SKM-1 (cell line): ENCODE data around the gene TWSG1.
"Not testable (repeated sequence)": the region's sequence is repeated elsewhere in the genome, so short reads cannot be mapped to it uniquely, and the experiment has no call there.

ENCODE experiments used
- DNase-seq: peaks from one replicate; lab custom pipeline; 2025; ENCODE audit not compliant: unreplicated experiment; lab: John Stamatoyannopoulos, UW

Gene TWSG1

DNA sequence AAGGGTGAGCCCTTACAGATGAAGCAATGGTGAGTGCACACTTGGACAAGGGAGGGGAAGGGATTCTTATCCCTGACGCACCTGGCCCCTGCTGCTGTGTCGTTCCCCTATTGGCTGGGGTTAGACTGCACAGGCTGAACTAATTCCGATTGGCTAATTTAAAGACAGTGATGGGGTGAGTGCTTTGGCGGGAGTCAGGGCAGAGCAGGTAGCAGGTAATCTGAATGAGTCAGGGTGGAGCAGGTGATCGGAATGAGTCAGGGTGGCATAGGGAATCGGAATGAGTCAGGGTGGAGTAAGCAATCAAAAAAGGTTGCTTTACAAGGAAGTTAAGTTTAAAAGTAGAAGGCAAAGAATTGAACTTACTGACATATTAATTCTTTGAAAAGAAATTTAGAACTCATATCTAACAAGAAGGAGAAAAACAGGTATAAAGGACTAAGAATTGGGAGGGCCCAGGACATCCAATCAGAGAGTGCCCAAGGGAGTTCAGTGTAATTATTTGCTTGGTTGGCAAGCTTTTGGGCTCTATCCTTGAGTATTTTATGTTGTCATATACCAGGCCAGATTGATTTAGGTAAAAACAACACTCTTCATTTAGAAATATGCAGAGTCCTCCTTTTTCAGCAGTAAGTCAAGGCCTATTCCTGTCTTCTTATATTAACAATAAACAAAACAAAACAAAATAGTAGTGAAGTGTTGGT, 88.4 kb downstream of the TWSG1 start:
- DNase-seq: no peak

DNA sequence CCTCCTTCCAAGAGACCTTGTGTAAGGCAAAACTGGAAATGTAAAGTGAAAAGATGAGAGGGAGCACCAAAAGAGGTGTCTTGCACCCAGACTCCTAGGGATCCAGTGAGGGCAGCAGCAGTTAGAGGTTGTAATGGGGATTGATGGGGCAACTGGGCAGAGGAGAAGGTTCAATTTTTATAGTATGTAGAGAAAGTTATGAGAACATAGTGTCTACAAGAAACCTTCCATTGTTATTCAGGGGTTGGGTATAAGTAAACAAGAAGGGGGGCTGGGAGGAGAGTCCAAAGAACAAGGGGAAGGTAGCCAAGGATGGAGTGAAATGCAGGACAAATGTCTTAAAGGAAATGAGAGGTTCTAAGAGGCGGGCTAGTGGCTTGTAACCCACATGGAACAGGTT, 89.1 kb downstream of the TWSG1 start:
- not testable (repeated sequence) for DNase-seq

DNA sequence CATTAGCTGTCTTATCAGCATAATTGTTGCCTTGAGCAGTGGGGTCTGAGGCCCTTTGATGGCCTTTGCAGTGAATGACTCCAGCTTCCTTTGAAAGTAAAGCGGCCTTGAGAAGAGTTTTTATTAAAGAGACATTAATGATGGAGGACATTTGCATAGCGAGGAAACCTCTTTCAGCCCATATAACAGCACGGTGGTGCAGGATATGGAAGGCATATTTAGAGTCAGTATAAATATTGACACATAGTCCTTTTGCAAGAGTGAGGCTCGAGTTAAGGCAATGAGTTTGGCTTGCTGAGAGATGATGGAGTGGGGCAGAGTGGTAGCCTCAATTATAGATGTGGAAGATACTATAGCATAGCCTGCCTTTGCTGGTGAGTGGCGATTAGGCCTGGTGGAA, 89.7 kb downstream of the TWSG1 start:
- DNase-seq: not testable (repeated sequence)

DNA sequence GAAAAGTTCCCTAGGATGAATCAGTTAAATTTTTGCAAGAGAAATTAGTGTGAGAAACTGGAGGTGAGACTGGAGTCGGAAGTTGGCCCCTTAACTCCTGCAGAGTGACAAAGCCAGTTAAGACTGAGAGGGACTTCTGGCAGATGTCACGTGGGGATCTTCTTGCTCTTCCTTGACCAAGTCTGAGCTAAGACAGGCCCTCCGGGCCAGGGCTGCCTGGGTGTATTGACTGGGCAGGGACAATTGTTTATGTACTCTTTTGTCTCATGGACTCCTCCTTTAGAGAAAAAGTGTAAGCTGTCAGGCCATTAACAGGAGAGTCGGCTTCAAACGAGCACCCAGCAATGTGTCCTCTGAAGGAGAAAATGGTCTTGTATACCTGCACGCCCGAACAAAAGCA, 92.2 kb downstream of the TWSG1 start:
- DNase-seq: no peak

DNA sequence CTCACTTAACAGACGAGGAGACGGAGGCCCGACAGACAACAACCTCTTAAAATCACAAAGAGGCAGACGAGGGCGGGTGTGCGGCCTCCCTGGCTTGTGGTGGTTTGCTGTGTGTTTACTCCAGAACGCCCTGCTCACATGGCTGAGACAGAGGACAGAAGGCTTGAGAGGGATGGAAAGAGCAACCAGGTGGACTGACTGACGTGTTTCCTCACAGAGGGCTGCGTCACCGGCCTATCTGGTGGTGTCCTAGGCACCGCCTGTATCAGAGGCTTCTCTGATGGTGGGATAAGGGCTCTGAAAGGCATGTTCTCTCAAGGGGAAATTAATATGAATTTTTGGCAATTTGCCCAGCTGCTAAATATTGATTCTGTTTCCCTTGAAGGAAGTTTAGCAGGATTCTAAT, 93.7 kb downstream of the TWSG1 start:
- DNase-seq: no peak

DNA sequence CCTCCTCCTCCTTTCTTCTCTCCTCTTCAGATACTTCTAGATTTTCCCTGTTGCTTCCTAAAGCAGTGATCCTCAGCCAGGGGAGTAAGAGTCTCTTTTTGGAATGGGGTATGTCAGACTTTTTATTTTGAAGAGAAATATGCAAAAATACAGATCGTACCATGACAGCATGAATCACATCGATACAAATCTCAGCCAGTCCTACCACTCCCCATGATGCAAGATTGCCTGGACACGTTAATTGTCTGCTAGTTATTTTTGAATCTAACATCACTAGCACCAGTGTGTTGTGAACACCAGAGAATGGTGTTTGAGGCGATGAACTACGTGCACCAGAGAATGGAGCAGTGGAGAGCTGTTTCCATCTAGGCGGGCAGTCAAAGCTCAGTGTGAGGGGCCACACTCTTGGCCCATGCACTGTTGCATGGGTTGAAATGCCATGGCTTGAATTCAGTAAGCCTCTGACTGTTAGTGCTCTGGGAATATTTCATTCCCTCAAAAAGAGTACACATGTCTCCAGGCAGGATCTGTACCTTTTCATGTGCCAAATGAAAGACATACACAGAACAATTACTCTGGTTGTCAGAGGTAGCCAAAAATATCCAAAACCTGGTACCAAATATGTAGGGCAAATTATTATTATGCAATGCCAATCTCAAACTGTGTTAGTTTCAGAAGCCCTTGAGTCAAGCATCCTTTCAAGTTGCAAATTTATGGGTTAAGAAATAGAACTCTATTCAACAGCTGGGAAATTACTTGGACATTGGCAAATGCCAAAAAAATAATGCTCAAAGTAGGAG, 94.5 kb downstream of the TWSG1 start:
- no peak for DNase-seq

DNA sequence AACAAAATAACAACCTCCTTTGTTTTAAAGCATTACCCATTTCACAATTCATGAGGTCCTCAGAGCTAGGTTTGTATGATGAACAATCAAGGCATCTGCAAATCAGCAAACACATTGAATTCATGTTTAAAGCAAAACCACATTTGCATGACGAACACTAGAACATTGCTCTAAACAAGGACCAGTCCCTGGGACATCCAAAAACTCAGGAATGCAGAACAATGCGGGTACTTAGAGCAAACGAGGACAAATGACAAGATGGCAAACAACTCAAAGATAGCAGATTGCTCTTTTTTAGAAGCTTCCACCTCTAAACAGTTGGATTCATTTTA, 95.1 kb downstream of the TWSG1 start:
- no peak for DNase-seq

DNA sequence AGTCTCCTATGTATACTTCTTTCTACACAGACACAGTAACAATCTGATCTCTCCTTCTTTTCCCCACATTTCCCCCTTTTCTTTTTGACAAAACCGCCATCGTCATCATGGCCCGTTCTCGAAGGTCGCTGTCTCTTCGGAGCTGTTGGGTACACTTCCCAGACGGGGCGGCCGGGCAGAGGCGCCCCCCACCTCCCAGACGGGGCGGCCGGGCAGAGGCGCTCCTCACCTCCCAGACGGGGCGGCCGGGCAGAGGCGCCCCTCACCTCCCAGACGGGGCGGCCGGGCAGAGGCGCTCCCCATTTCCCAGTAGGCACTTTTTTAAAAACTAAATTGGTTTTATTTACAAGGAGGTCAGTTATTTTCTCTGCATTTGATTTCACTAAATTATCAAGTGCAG, 95.7 kb downstream of the TWSG1 start:
- not testable (repeated sequence) for DNase-seq

DNA sequence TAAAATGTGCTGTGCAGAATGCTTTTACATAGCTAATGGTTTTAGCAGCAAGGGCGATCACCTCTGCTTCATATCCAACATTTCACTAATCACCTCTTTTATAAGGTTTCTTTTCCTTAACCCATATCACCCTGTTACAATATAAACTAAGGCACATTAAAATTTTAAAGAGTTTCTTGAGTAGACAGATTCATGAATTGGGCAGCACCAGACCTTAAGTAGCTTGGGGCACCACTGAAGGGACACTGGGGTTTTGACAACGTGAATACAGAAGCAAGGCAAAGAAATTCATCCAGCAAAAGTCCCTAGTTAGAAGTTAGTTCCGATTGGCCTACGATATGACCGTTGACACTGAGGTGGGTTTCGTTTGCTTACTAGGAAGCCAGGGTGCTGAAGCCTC, 96.7 kb downstream of the TWSG1 start:
- DNase-seq: no peak

DNA sequence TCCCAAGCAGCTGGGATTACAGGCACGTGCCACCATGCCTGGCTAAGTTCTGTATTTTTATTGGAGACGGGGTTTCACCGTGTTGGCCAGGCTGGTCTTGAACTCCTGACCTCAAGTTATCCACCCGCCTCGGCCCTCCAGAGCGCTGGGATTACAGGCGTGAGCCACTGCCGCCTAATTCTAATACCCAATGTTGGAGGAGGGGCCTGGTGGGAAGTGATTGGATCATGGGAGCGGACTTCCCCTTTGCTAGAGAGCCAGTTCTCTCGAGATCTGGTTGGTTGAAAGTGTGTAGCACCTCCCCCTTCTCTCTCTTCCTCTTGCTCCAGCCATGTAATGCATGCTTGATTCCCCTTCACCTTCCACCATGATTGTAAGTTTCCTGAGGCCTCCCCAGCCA, 98.5 kb downstream of the TWSG1 start:
- DNase-seq: not testable (repeated sequence)

DNA sequence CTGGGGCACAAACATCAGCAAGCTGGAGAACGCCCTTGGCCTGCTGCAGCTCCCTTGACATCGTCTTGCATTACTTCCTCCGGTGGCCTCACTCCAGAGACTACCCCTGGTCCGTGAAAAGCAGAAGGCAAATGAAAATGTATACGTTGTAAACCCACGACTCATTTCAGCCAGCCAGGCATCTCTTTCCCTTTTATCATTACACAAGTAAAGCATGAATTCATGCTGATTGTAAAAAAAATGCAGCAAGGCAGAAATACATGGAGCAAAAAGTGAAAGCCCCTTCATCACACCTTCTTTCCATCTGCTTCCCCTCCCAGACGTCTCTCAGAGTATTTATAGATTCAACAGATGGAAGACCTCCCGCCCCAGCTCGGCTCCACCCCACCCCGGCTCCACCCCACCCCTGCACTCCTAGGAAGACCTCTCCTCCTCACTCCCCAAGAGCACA, 99.1 kb downstream of the TWSG1 start:
- no peak for DNase-seq

DNA sequence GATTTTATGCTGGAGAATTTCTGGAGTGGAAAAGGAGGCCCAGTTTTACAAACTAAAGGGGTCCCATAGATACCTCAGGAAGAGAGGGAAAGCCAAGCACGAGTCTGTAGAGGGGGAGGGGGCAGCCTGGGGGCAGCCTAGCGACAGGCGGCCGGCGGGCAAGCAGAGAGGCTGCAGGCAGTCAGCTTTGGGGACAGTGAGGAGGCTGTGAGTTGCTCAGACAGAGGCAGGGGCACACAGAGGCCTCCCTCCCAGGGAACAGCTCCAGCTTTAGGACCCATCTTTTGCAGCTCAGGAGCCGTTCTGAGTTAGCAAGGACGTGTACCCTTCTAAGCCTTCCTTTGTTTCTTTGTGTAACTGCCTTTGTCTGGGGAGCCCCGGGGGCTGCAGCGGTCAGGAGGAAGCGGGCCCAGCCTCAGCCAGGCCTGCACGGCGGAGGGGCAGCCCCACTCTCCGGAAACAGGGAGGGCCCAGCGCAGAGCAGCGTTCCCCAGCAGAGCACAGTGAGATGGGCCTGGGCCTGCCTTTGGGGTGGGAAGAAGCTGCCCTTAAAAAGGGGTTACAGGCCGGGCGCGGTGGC, 99.6 kb downstream of the TWSG1 start:
- DNase-seq: no peak

DNA sequence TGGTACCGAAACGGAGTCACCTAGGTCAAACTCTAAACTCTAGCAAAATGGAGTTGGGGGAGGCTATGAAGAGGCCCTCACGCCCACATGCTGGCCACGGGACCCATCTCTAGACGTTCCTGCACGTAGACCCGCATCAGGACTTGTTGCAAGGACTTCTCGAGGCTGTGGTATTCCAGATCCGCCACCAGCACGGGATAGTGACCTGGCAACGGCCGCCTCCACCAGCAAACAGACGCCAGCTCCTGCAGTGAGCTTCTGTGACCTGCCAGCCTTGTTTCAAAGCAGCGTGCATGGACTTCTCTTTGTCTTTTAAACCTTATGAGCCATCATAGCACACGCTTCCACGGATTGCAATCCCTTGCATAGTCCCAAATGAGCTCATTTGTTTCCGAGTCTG, 100.5 kb downstream of the TWSG1 start:
- no peak for DNase-seq

DNA sequence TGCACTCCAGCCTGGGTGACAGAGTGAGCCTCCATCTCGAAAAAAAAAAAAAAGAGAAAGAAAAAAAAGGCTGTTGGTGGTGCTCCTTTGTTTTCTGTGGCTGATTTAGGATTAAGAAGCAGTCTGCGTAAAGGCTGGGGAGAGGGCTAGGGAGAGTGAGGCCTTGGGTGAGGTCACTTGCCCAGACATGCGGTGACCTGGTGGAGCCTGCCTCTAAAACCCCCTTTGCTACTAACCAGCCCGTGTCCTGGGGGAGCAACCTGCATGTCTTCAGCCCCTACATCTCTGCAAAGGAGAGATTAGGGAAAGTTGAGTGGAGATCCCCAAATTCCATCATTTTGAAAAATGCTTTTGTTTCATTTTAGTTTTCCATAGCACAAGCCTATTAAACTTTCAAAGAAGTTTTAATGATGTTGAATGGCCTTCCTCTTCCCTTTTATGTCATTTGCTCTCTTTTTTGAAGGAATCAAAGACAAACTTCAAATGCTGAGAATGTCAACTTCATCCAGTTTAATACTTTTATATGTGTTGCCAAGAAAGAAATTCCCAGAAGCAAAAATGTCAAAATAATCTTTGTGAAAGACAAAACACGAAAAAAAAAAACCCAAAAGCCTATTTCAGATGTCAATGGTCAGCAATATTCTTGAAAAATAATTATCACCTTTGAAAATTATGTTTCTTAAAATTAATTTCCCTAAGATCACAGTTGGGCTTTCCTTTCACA, 101.8 kb downstream of the TWSG1 start:
- DNase-seq: no peak

DNA sequence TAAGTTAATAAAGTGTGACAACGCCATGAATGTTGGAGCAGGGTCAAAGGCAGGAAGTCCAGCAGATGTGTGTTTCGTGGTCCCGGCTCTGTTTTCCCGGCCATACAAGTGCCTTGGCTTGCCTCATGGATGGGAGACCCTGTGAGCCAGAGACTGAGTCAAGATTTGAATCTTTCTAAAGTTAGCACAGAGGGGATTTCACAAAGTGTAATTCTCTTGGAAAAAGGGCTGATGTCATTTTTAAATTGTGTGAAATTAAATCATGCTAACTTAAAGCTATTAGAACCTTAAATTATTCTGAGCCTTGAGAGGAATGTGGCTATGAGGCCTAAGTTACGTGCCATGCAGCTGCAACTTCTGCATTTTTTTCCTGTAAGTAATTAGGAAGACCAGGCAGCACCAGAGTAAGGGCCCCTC, 102.5 kb downstream of the TWSG1 start:
- no peak for DNase-seq

DNA sequence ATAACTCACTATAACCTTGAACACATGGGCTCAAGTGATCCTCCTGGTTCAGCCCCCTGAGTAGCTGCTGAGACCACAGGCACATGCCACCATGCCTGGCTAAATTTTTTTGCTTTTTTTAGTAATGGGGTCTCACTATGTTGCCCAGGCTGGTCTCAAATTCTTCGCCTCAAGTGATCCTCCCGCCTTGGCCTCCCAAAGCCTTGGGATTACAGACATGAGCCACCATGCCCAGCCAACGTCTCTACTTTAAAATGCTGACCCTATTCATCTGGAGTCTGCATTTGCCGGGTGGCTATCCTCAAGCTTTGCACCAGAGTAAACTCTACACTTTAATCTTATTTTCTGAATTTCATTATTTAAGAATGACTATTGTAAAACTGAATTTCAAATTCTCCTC, 103.1 kb downstream of the TWSG1 start:
- DNase-seq: no peak

DNA sequence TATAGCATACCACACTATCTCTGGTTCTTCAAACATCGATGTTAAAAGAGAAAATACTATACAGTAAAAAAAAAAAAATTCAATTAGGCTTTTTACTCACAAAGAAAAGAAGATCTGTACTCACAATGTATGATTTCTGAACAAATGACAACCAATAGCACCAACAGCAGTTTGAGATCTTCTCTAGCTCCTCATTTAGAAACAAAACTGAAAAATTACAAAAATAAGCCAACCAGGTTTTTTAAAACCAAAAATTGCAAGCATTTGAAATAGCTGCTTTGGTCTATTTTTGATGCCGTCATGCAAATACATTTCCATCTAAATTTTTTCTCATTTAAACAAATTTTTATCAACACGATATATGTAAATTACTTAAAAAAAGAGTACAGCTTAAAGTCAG, 106.5 kb downstream of the TWSG1 start:
- DNase-seq: no peak

DNA sequence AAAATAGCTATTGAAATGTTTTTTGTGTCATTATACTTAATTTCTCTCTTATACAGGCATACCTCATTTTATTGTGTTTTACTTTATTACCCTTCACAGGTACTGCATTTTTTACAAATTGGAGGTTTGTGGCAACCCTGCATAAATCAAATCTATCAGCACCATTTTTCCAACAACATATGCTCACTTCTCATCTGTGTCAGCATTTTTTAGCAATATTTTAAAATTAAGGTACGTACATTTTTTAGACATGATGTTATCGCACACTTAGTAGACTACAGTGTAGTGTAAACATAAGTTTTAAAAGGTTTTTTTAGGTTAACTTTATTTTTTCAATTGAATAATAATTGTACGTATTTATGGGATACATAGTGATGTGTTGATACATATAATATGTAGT, 110.0 kb downstream of the TWSG1 start:
- DNase-seq: no peak

DNA sequence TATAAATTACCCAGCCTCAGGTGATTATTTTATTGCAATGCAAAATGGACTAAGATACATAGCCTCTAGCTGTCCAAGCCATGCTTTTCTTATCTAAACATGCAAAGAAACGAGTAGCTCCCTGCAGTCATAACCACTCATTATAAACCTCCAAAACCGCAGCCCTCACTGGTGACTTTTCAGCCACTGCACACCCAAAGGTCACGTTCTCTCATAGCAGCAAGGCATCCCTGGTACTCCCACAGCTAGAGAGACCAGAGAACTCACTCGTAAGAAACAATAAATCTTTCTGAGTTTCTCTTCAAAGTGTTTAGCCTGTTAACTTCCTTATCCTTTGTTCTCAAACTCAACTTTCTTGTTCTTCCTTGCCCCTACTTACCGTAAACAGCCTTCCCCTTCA, 112.3 kb downstream of the TWSG1 start:
- no peak for DNase-seq

DNA sequence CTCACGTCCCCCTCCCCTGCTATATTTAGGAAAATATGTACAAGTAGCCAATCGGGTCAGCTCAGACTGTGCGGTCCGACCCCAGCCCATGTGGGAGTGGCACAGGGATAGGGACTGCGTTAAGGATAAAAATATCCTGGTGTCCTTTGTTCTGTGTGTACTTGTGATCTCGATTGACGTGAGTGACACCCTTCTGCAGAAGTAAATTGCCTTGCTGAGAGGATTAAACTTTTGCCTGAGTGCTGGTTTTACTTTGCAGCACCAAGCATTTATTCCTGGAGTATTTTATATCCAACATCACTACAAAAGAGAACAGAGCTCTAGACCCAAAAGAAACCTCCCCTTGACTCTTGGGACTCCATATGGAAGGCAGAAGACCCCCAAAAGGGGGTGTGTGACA, 112.8 kb downstream of the TWSG1 start:
- no peak for DNase-seq

DNA sequence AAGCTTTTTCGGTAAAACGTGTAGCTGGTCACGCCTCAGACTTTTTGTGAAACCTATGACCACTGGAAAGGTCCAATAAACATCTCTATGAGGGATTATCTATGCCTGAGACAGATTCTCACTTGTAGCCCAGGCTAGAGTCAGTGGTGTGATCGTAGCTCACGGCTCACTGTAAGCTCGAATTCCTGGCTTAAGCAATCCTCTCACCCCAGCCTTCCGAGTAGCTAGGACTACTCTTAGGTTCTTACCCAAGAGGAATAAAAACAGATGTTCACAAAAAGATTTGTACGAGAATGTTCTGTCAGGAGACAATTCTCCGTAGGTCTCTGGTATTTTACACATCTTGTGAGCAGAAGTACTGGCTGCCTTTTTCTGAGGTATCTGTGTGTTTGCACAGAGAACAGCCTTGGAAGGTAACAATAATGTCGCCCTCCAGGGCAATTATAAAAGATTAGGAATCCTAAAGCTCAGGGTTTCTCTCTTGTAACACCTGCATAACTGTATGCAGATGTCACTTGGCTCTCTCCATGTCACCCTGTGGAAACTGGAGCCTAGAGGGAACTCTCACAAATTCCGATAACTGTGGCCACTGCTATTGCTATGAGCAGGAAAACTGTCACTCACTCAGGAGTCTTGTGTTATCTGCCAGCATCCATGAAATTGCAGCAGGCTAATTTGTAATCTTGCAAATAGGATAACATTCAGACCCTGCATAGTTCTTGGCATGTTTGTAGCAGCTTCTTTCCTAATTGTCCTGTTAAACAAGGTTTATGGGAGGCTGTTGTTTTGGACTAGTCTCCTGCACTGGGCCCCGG, 115.2 kb downstream of the TWSG1 start:
- DNase-seq: no peak
